A549 (cell line): ENCODE data around the gene DDR2. TPM values are rescaled to one million over a fixed set of nuclear protein-coding genes. Genes with fewer than 3 reads are reported as not detected.

Source experiments
- ATAC-seq, 2 experiments: fragments of 200-7000 bp in 1 of 2; fragments of >200 bp in 1 of 2; cut with Nextera tagmentation in 1 of 2; cut with Tn5 transposase in 1 of 2; 3 replicates each; pipeline versions ENCODE4 v1.8.0 to v1.9.1; 2018 to 2020; ENCODE audit warnings: mild to moderate bottlenecking in 1 of 2, moderate library complexity in 1 of 2
- CTCF ChIA-PET: fragments of 300-600 bp; sonication (Branson Sonifier 250); formaldehyde crosslinking; extraction: SDS; loops from one replicate; lab custom pipeline; 2021; ENCODE audit warnings: antibody characterized with exemption, inconsistent platforms; lab: Yijun Ruan, JAX
- POLR2A ChIA-PET: fragments of 350-600 bp; formaldehyde crosslinking; extraction: SDS; loops from one replicate; lab custom pipeline; 2021; ENCODE audit warnings: antibody characterized with exemption, inconsistent platforms; lab: Yijun Ruan, JAX
- DNase-seq, 2 experiments: peaks; one replicate each; pipeline versions ENCODE4 v3.0.0 to v3.0.0-alpha.2; 2011 to 2016; ENCODE audit warnings: low read depth in 1 of 2, low spot score in 1 of 2
- FAIRE-seq: peaks from 2 replicates; lab custom pipeline; 2011; peaks lifted over from hg19 to GRCh38; lab: Jason Lieb, UNC
- H3K27ac ChIP-seq, 2 experiments: fragments of >200 bp; sonication (Bioruptor Twin); formaldehyde crosslinking; 3 replicates each; pipeline ENCODE4 v1.5.1; 2016 to 2017
- H3K4me1 ChIP-seq: fragments of >200 bp; sonication (Bioruptor Twin); formaldehyde crosslinking; 3 replicates; pipeline ENCODE4 v1.6.1; 2016
- H3K4me2 ChIP-seq: fragments of >200 bp; sonication (Bioruptor Twin); formaldehyde crosslinking; 3 replicates; pipeline ENCODE4 v1.6.1; 2016
- H3K4me3 ChIP-seq: fragments of >200 bp; sonication (Bioruptor Twin); formaldehyde crosslinking; 3 replicates; pipeline ENCODE4 v1.5.1; 2016
- H3K9me3 ChIP-seq: fragments of >200 bp; sonication (Bioruptor Twin); formaldehyde crosslinking; 3 replicates; pipeline ENCODE4 v1.6.1; 2016
- BCL3 ChIP-seq: fragments of >200 bp; sonication (Bioruptor Twin); formaldehyde crosslinking; IDR thresholded peaks from 3 replicates; pipeline ENCODE4 v1.6.1; 2016
- BHLHE40 ChIP-seq: IDR thresholded peaks from 2 replicates; pipeline ENCODE4 v1.6.1; 2012; ENCODE audit warnings: low read depth, low read length, inconsistent platforms
- CEBPB ChIP-seq, 2 experiments: fragments of >200 bp in 1 of 2; sonication (Bioruptor Twin) in 1 of 2; formaldehyde crosslinking in 1 of 2; IDR thresholded peaks; 2 replicates each; pipeline ENCODE4 v1.6.1; 2012 to 2016
- CTCF ChIP-seq: fragments of >200 bp; sonication (Bioruptor Twin); formaldehyde crosslinking; IDR thresholded peaks from 3 replicates; pipeline ENCODE4 v1.5.1; 2016
- EHMT2 ChIP-seq: fragments of 200-600 bp; sonication (generic); IDR thresholded peaks from 2 replicates; pipeline ENCODE4 v1.6.1; 2016; ENCODE audit warnings: antibody characterized with exemption, low read depth, mild to moderate bottlenecking, moderate library complexity
- ELK1 ChIP-seq: fragments of 150-350 bp; IDR thresholded peaks from 2 replicates; pipeline ENCODE4 v1.6.1; 2014; ENCODE audit warnings: low read depth, mild to moderate bottlenecking, low read length
- FOSL2 ChIP-seq, 2 experiments: fragments of 450-650 bp in 1 of 2; fragments of >200 bp in 1 of 2; sonication (Bioruptor Twin) in 1 of 2; formaldehyde crosslinking; IDR thresholded peaks; 2 replicates each; pipeline versions ENCODE4 v1.5.0 to v1.6.1; 2016 to 2020; ENCODE audit warnings: mild to moderate bottlenecking in 1 of 2, moderate library complexity in 1 of 2
- FOXS1 ChIP-seq: fragments of 250-450 bp; sonication (Bioruptor Pico); IDR thresholded peaks from 2 replicates; pipeline ENCODE4 v1.5.0; 2020; ENCODE audit warnings: mild to moderate bottlenecking, moderate library complexity
- HES2 ChIP-seq: fragments of >200 bp; sonication (Bioruptor Twin); formaldehyde crosslinking; IDR thresholded peaks from 2 replicates; pipeline ENCODE4 v1.6.1; 2016
- HOXA7 ChIP-seq: fragments of 250-450 bp; sonication (Bioruptor Pico); IDR thresholded peaks from 2 replicates; pipeline ENCODE4 v1.5.0; 2020; ENCODE audit warnings: mild to moderate bottlenecking, moderate library complexity
- HOXB13 ChIP-seq: fragments of 250-450 bp; sonication (Bioruptor Pico); IDR thresholded peaks from 2 replicates; pipeline ENCODE4 v1.5.0; 2020; ENCODE audit warnings: low read depth, mild to moderate bottlenecking, moderate library complexity
- HOXB5 ChIP-seq: fragments of 250-450 bp; sonication (Bioruptor Pico); IDR thresholded peaks from 2 replicates; pipeline ENCODE4 v1.5.0; 2020; ENCODE audit warnings: mild to moderate bottlenecking, moderate library complexity
- JUNB ChIP-seq: fragments of >200 bp; sonication (Bioruptor Twin); formaldehyde crosslinking; IDR thresholded peaks from 2 replicates; pipeline ENCODE4 v1.6.1; 2016
- MAFK ChIP-seq: fragments of 450-650 bp; IDR thresholded peaks from 2 replicates; pipeline ENCODE4 v1.6.1; 2014; ENCODE audit not compliant: partially characterized antibody
- NFE2L2 ChIP-seq: fragments of 150-350 bp; conservative IDR thresholded peaks from 2 replicates; pipeline ENCODE4 v1.6.1; 2014; ENCODE audit warnings: low read length
- NPAS2 ChIP-seq: fragments of 250-450 bp; sonication (Bioruptor Pico); IDR thresholded peaks from 2 replicates; pipeline ENCODE4 v1.8.0; 2022; ENCODE audit warnings: mild to moderate bottlenecking, moderate library complexity, borderline replicate concordance
- PBX3 ChIP-seq: IDR thresholded peaks from 2 replicates; pipeline ENCODE4 v1.6.1; 2012
- PHF8 ChIP-seq: fragments of 200-600 bp; sonication (generic); IDR thresholded peaks from 2 replicates; pipeline ENCODE4 v1.6.1; 2016; ENCODE audit warnings: low read depth, mild to moderate bottlenecking, antibody characterized with exemption, moderate library complexity, borderline replicate concordance
- POLR2AphosphoS2 ChIP-seq: conservative IDR thresholded peaks from 2 replicates; pipeline ENCODE4 v1.6.1; 2012; ENCODE audit warnings: low read length, improper control_type of control experiment, inconsistent platforms
- RARB ChIP-seq: fragments of 250-450 bp; sonication (Bioruptor Pico); IDR thresholded peaks from 2 replicates; pipeline ENCODE4 v1.8.0; 2021; ENCODE audit warnings: mild to moderate bottlenecking, moderate library complexity
- TP53 ChIP-seq: fragments of 250-450 bp; sonication (Bioruptor Pico); IDR thresholded peaks from 2 replicates; pipeline ENCODE4 v1.5.0; 2021; ENCODE audit warnings: mild to moderate bottlenecking, moderate library complexity
- WGBS: methylation state at CpG from one replicate; pipeline ENCODE4 v1.1.6; 2017; ENCODE audit errors: missing lambda C conversion rate; 5-methylcytosine and 5-hydroxymethylcytosine counted together
- polyA plus RNA-seq, 4 experiments: library from polyadenylated mRNA; depleted of rRNA in 3 of 4; stranded (reverse); fragments of >200 nt; fragmentation: RNase III in 1 of 4; extraction: RNeasy Plus Mini Kit Qiagen cat#74134 plus additional on column Dnase treatment in 1 of 4; gene quantifications; 2 replicates in 3 of 4; 3 replicates in 1 of 4; pipeline ENCODE4 v1.2.3, GENCODE V29; 2011 to 2017

The DDR2 gene
- polyA plus RNA-seq, 2 of the 4 experiments (the other 2 are of a cell fraction) = 0.14 to 0.49 TPM

- CTCF ChIA-PET = no interaction called here
- Histone ChIP-seq H3K9me3 (no peaks in the 10 kb centered on the region), H3K27ac (no peak overlapping the region), H3K4me2 (no peak overlapping the region), H3K4me3 (no peak overlapping the region), H3K4me1 (peaks cover 14% of the 10 kb centered on the region)
- 48% methylated on average over 2 of the region's 2 CpGs for WGBS
- ATAC-seq (no peak), DNase-seq (no peak), FAIRE-seq (no peak)
- TF ChIP-seq CEBPB (IDR thresholded peaks at IDR 0.05) (no peak), MAFK (no peak), NPAS2 (CRISPR knock-in tag) (no peak), RARB (CRISPR knock-in tag) (no peak), FOSL2 (IDR thresholded peaks at IDR 0.05) (no peak), FOSL2 (CRISPR knock-in tag; IDR thresholded peaks at IDR 0.05) (no peak), CTCF (no peak)
- TF ChIP-seq, all 56 proteins: peak for 0
- POLR2A ChIA-PET = no interaction called here
These were observed 48.8 kb downstream of the DDR2 start for GRCh38 chr1:162681122-162681436.

- ATAC-seq (no peak), FAIRE-seq (no peak), DNase-seq (no peak)
- TF ChIP-seq PHF8 (no peak), ELK1 (no peak), EHMT2 (no peak), HES2 (no peak), BCL3 (no peak), HOXB5 (no peak), JUNB (no peak), FOXS1 (CRISPR knock-in tag) (no peak), HOXA7 (CRISPR knock-in tag) (no peak), POLR2AphosphoS2 (no peak), HOXB13 (CRISPR knock-in tag) (no peak), PBX3 (no peak), BHLHE40 (no peak), NFE2L2 (no peak), TP53 (CRISPR knock-in tag) (no peak)
- H3K4me1 ChIP-seq = peaks cover 9% of the 10 kb centered on the region
- H3K27ac ChIP-seq = no peak overlapping the region
- no peaks in the 10 kb centered on the region for H3K9me3 ChIP-seq
- no peak overlapping the region for H3K4me2 ChIP-seq
- 22% methylated on average over 1 of the region's 1 CpG for WGBS
- H3K4me3 ChIP-seq = no peak overlapping the region
- CTCF ChIA-PET = no interaction called here
- POLR2A ChIA-PET = no interaction called here
These were observed 49.8 kb downstream of the DDR2 start for GRCh38 chr1:162682013-162682419.
